ENCODE measurements around the gene SLC38A8. TPM values are rescaled to one million over a fixed set of nuclear protein-coding genes. Genes with fewer than 3 reads are reported as not detected.

SLC38A8 gene
- total and polyA plus RNA-seq, 7 experiments from 2014 or later = not detected

GRCh38 chr16:84055366-84055765, 12.8 kb upstream of the SLC38A8 start:
- Histone ChIP-seq H3K27me3 (ENCODE audit: control insufficient read depth in 2 of 2, insufficient read depth in 2 of 2, low read length in 2 of 2) (no peaks in the 10 kb centered on the region), H3K4me1 (ENCODE audit: control insufficient read depth in 2 of 2, insufficient read depth in 2 of 2, low read length in 2 of 2) (no peaks in the 10 kb centered on the region), H3K9me3 (ENCODE audit: control insufficient read depth in 2 of 3, low read length in 3 of 3) (no peaks in the 10 kb centered on the region), H3K27ac (ENCODE audit: low read depth, low read length) (no peak overlapping the region), H3K4me3 (ENCODE audit: low read length) (no peak overlapping the region), H3K36me3 (ENCODE audit: control insufficient read depth in 2 of 3, insufficient read depth in 3 of 3, low read length in 3 of 3) (peaks cover 13 to 87% (median 26%) of the 10 kb centered on the region in 3 experiments)
- Mint-ChIP-seq H3K9me3 (no peaks in the 10 kb centered on the region), H3K36me3 (peaks cover 16 to 76% (median 36%) of the 10 kb centered on the region in 5 donors), H3K27ac (no peak overlapping the region), H3K4me1 (no peaks in the 10 kb centered on the region), H3K4me3 (no peak overlapping the region), H3K27me3 (no peaks in the 10 kb centered on the region)
- ChIA-PET CTCF (no interaction called here), POLR2A (no interaction called here)
- intact Hi-C loops (cut with micrococcal nuclease) = no loop called here
- ATAC-seq (no peak), DNase-seq (no peak)

DNA sequence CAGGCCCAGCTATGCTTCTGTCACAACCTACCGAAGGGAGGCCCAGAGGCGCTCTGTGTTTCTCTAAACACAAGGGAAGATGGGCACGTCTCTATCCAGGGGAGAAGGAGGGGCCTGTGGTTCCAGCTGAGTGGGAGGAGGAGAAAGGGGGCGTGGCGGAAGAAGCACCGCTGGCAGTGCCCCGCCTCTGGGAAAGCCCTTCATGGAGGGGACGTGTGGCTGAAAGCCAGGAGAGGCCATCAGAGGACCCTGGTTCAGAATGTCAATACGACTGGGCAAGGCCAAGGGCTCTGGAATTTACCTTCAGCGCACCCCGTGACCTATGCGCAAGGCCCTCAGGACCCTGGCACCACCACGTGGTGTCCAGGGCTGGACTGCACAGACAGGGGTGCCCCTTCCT, 12.3 kb upstream of the SLC38A8 start:
- no peaks in the 10 kb centered on the region for H3K27me3 ChIP-seq (ENCODE audit: control insufficient read depth in 2 of 2, insufficient read depth in 2 of 2, low read length in 2 of 2)
- H3K27ac Mint-ChIP-seq = peak overlapping the region in 1 of 9 donors; percentile 18
- peaks cover 13 to 87% (median 26%) of the 10 kb centered on the region in 3 experiments for H3K36me3 ChIP-seq (ENCODE audit: control insufficient read depth in 2 of 3, insufficient read depth in 3 of 3, low read length in 3 of 3)
- CTCF ChIA-PET = no interaction called here
- ATAC-seq (no peak), DNase-seq (no peak)
- no peaks in the 10 kb centered on the region for H3K9me3 Mint-ChIP-seq
- H3K9me3 ChIP-seq (ENCODE audit: control insufficient read depth in 2 of 3, low read length in 3 of 3) = no peaks in the 10 kb centered on the region
- intact Hi-C loops (cut with micrococcal nuclease) = no loop called here
- no peaks in the 10 kb centered on the region for H3K4me1 ChIP-seq (ENCODE audit: control insufficient read depth in 2 of 2, insufficient read depth in 2 of 2, low read length in 2 of 2)
- peaks cover 16 to 76% (median 33%) of the 10 kb centered on the region in 5 donors for H3K36me3 Mint-ChIP-seq
- H3K27ac ChIP-seq (ENCODE audit: low read depth, low read length) = no peak overlapping the region
- no peak overlapping the region for H3K4me3 ChIP-seq (ENCODE audit: low read length)
- peaks cover 0 to 2% (median 0%) of the 10 kb centered on the region in 7 donors for H3K4me1 Mint-ChIP-seq
- no peaks in the 10 kb centered on the region for H3K27me3 Mint-ChIP-seq
- no peak overlapping the region for H3K4me3 Mint-ChIP-seq
- POLR2A ChIA-PET = no interaction called here

GRCh38 chr16:84054271-84054670, 11.7 kb upstream of the SLC38A8 start:
- Mint-ChIP-seq H3K9me3 (no peaks in the 10 kb centered on the region), H3K4me1 (peaks cover 0 to 2% (median 0%) of the 10 kb centered on the region in 7 donors)

GRCh38 chr16:84053237-84053636, 10.6 kb upstream of the SLC38A8 start:
- DNase-seq (no peak), ATAC-seq (no peak)
- POLR2A ChIA-PET = no interaction called here
- peak overlapping the region in 1 of 10 donors; percentile 23 for H3K4me3 Mint-ChIP-seq
- CTCF ChIA-PET = interaction anchor here (0.6 kb wide), 1 partner anchor 10 kb away, joined by 3 read pairs; no protein-coding TSS in a partner anchor
- H3K27ac Mint-ChIP-seq = no peak overlapping the region
- no peak overlapping the region for H3K27ac ChIP-seq (ENCODE audit: low read depth, low read length)
- H3K36me3 Mint-ChIP-seq = peaks cover 17 to 70% (median 25%) of the 10 kb centered on the region in 5 donors
- H3K4me1 ChIP-seq (ENCODE audit: control insufficient read depth in 2 of 2, insufficient read depth in 2 of 2, low read length in 2 of 2) = no peaks in the 10 kb centered on the region
- peaks cover 13 to 87% (median 20%) of the 10 kb centered on the region in 3 experiments for H3K36me3 ChIP-seq (ENCODE audit: control insufficient read depth in 2 of 3, insufficient read depth in 3 of 3, low read length in 3 of 3)
- intact Hi-C loops (cut with micrococcal nuclease) = no loop called here
- H3K9me3 ChIP-seq (ENCODE audit: control insufficient read depth in 2 of 3, low read length in 3 of 3) = no peaks in the 10 kb centered on the region
- H3K9me3 Mint-ChIP-seq = no peaks in the 10 kb centered on the region
- no peaks in the 10 kb centered on the region for H3K27me3 ChIP-seq (ENCODE audit: control insufficient read depth in 2 of 2, insufficient read depth in 2 of 2, low read length in 2 of 2)
- H3K4me1 Mint-ChIP-seq = peaks cover 0 to 2% (median 0%) of the 10 kb centered on the region in 7 donors
- no peaks in the 10 kb centered on the region for H3K27me3 Mint-ChIP-seq
- no peak overlapping the region for H3K4me3 ChIP-seq (ENCODE audit: low read length)

More at GRCh38 chr16:84054271-84054670, 11.7 kb upstream of the SLC38A8 start:
- Histone ChIP-seq H3K4me1 (ENCODE audit: control insufficient read depth in 2 of 2, insufficient read depth in 2 of 2, low read length in 2 of 2) (no peaks in the 10 kb centered on the region), H3K27ac (ENCODE audit: low read depth, low read length) (no peak overlapping the region), H3K9me3 (ENCODE audit: control insufficient read depth in 2 of 3, low read length in 3 of 3) (no peaks in the 10 kb centered on the region), H3K4me3 (ENCODE audit: low read length) (no peak overlapping the region), H3K27me3 (ENCODE audit: control insufficient read depth in 2 of 2, insufficient read depth in 2 of 2, low read length in 2 of 2) (no peaks in the 10 kb centered on the region), H3K36me3 (ENCODE audit: control insufficient read depth in 2 of 3, insufficient read depth in 3 of 3, low read length in 3 of 3) (peaks cover 13 to 87% (median 21%) of the 10 kb centered on the region in 3 experiments)
- Mint-ChIP-seq H3K27me3 (no peaks in the 10 kb centered on the region), H3K36me3 (peaks cover 16 to 72% (median 28%) of the 10 kb centered on the region in 5 donors), H3K4me3 (no peak overlapping the region), H3K27ac (peak overlapping the region in 1 of 9 donors; percentile 18)
- ChIA-PET POLR2A (no interaction called here), CTCF (no interaction called here)
- DNase-seq (no peak), ATAC-seq (no peak)
- intact Hi-C loops (cut with micrococcal nuclease) = no loop called here

DNA sequence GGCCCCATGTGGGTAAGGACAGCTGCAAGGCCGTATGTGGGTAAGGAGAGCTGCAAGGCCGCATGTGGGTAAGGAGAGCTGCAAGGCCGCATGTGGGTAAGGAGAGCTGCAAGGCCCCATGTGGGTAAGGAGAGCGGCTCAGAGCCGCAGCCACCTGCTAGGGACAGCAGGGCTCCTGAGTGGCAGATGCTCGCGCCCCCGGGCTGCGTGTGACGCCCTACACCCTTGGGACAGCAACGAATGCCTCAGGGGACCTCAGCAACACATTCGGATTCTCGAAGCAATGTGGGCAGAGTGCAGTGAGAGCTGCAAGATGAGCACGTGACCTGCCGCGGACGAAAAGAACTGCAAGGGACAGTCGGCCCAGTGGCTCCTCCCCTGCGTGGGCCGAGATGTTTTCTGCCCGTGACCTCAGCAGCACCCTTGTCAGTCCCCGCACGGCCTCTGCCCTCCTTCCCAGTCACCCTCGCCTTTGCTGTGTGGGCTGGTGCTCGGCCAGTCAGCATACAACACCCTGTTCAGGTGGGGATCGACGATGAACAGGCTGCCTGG, 9.6 kb upstream of the SLC38A8 start:
- no peak for ATAC-seq
- H3K4me1 ChIP-seq (ENCODE audit: control insufficient read depth in 2 of 2, insufficient read depth in 2 of 2, low read length in 2 of 2) = no peaks in the 10 kb centered on the region
- H3K27ac Mint-ChIP-seq = no peak overlapping the region
- H3K4me3 ChIP-seq (ENCODE audit: low read length) = no peak overlapping the region
- POLR2A ChIA-PET = no interaction called here
- peaks cover 0 to 2% (median 0%) of the 10 kb centered on the region in 7 donors for H3K4me1 Mint-ChIP-seq
- CTCF ChIA-PET = interaction anchor here (0.7 kb wide), 1 partner anchor 13 kb away, joined by 3 read pairs; no protein-coding TSS in a partner anchor
- H3K27me3 ChIP-seq (ENCODE audit: control insufficient read depth in 2 of 2, insufficient read depth in 2 of 2, low read length in 2 of 2) = no peaks in the 10 kb centered on the region
- no peaks in the 10 kb centered on the region for H3K9me3 ChIP-seq (ENCODE audit: control insufficient read depth in 2 of 3, low read length in 3 of 3)
- intact Hi-C loops (cut with micrococcal nuclease) = no loop called here
- no peaks in the 10 kb centered on the region for H3K9me3 Mint-ChIP-seq
- no peak overlapping the region for H3K27ac ChIP-seq (ENCODE audit: low read depth, low read length)
- H3K4me3 Mint-ChIP-seq = no peak overlapping the region
- peaks cover 11 to 77% (median 13%) of the 10 kb centered on the region in 3 experiments for H3K36me3 ChIP-seq (ENCODE audit: control insufficient read depth in 2 of 3, insufficient read depth in 3 of 3, low read length in 3 of 3)
- DNase-seq = no peak
- no peaks in the 10 kb centered on the region for H3K27me3 Mint-ChIP-seq
- H3K36me3 Mint-ChIP-seq = peaks cover 17 to 61% (median 22%) of the 10 kb centered on the region in 5 donors

DNA sequence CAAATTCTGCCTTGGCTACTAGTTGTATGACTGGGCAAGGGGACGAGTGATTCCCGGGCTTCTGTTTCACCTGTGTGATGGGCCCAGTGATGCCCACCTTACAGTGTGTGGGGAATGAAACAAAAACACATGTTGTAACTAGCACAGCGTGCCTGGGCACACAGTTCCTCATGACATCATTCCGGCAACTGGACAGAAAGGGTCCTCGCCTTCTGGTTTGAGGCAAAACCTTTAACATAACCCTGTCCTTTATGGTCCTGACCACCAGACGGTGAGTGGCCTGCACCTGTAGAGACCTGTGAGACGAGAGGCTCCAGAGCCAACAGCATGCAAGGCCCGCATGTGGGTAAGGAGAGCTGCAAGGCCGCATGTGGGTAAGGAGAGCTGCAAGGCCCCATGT, 7.7 kb upstream of the SLC38A8 start:
- no peaks in the 10 kb centered on the region for H3K4me1 ChIP-seq (ENCODE audit: control insufficient read depth in 2 of 2, insufficient read depth in 2 of 2, low read length in 2 of 2)
- peaks cover 9 to 60% (median 10%) of the 10 kb centered on the region in 3 experiments for H3K36me3 ChIP-seq (ENCODE audit: control insufficient read depth in 2 of 3, insufficient read depth in 3 of 3, low read length in 3 of 3)
- Mint-ChIP-seq H3K36me3 (peaks cover 14 to 45% (median 16%) of the 10 kb centered on the region in 5 donors), H3K4me1 (peaks cover 0 to 2% (median 0%) of the 10 kb centered on the region in 7 donors), H3K9me3 (no peaks in the 10 kb centered on the region), H3K27ac (no peak overlapping the region), H3K27me3 (no peaks in the 10 kb centered on the region), H3K4me3 (no peak overlapping the region)
- ChIA-PET POLR2A (interaction anchor here (0.7 kb wide), 1 partner anchor 16 kb away, joined by 3 read pairs; no protein-coding TSS in a partner anchor), CTCF (no interaction called here)
- intact Hi-C loops (cut with micrococcal nuclease) = no loop called here
- no peaks in the 10 kb centered on the region for H3K27me3 ChIP-seq (ENCODE audit: control insufficient read depth in 2 of 2, insufficient read depth in 2 of 2, low read length in 2 of 2)
- ATAC-seq (no peak), DNase-seq (no peak)
- H3K27ac ChIP-seq (ENCODE audit: low read depth, low read length) = no peak overlapping the region
- no peak overlapping the region for H3K4me3 ChIP-seq (ENCODE audit: low read length)
- H3K9me3 ChIP-seq (ENCODE audit: control insufficient read depth in 2 of 3, low read length in 3 of 3) = no peaks in the 10 kb centered on the region

Data from naive thymus-derived CD4-positive, alpha-beta T cell (primary cell).